ENCODE measurements around the gene PIEZO1. TPM values are rescaled to one million over a fixed set of nuclear protein-coding genes. Genes with fewer than 3 reads are reported as not detected.

The PIEZO1 gene
- total RNA-seq, 1 experiment from 2014 or later = 71.1 TPM

GRCh38 chr16:88812513-88813268 lies 27.7 kb upstream of the PIEZO1 start:
- TF ChIP-seq, protein P1, sequence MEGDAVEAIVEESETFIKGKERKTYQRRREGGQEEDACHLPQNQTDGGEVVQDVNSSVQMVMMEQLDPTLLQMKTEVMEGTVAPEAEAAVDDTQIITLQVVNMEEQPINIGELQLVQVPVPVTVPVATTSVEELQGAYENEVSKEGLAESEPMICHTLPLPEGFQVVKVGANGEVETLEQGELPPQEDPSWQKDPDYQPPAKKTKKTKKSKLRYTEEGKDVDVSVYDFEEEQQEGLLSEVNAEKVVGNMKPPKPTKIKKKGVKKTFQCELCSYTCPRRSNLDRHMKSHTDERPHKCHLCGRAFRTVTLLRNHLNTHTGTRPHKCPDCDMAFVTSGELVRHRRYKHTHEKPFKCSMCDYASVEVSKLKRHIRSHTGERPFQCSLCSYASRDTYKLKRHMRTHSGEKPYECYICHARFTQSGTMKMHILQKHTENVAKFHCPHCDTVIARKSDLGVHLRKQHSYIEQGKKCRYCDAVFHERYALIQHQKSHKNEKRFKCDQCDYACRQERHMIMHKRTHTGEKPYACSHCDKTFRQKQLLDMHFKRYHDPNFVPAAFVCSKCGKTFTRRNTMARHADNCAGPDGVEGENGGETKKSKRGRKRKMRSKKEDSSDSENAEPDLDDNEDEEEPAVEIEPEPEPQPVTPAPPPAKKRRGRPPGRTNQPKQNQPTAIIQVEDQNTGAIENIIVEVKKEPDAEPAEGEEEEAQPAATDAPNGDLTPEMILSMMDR (conservative IDR thresholded peaks at IDR 0.05) = no peak; the same call in 2 of the 3 replicates
- no peak overlapping the region for H3K4ac ChIP-seq (ENCODE audit: low read depth, low read length)
- H2BK120ac ChIP-seq (ENCODE audit: low read depth, low read length, poor library complexity, severe bottlenecking) = no peak overlapping the region
- H3K56ac ChIP-seq (ENCODE audit: insufficient read length, low read depth, low read length) = no peak overlapping the region
- H4K8ac ChIP-seq (replicated peaks; ENCODE audit: insufficient read length, low read depth, low read length) = no peak overlapping the region
- no peaks in the 10 kb centered on the region for H3K9me3 ChIP-seq (ENCODE audit: control insufficient read depth, low read depth, low read length)
- no peak overlapping the region for H4K91ac ChIP-seq (ENCODE audit: insufficient read length, low read depth, low read length)
- no peak overlapping the region for H3K23ac ChIP-seq (ENCODE audit: insufficient read length, low read depth, low read length)
- Mint-ChIP-seq H3K36me3 (ENCODE audit: insufficient read depth in 1 of 3, low read depth in 3 of 3) (peaks cover 15 to 33% (median 25%) of the 10 kb centered on the region in 3 experiments; a peak in 6 of 7 replicates), H3K4me3 (peak overlapping the region; percentile 82 to 83), H3K9me3 (no peaks in the 10 kb centered on the region), H3K4me1 (peaks cover 6 to 10% of the 10 kb centered on the region in 2 experiments), H3K27ac (peak overlapping the region; percentile 72 to 92 (median 82); a peak in 5 of 7 replicates), H3K27me3 (ENCODE audit: low read depth) (no peaks in the 10 kb centered on the region; the same call in 1 of the 2 replicates)
- H3K14ac ChIP-seq (ENCODE audit: insufficient read depth, low read length) = peak overlapping the region; percentile 68
- H3K27ac ChIP-seq (ENCODE audit: insufficient read length, low read depth, low read length) = no peak overlapping the region
- DNase-seq = peak; percentile 61
- peaks cover 3% of the 10 kb centered on the region for H4K20me1 ChIP-seq (ENCODE audit: control insufficient read depth, insufficient read depth, insufficient read length)
- no peaks in the 10 kb centered on the region for H3K27me3 ChIP-seq (ENCODE audit: insufficient read depth, low read length)
- H3K79me2 ChIP-seq (ENCODE audit: insufficient read depth, low read length) = peaks cover 3% of the 10 kb centered on the region; the same call in 1 of the 2 replicates
- no peak overlapping the region for H2AFZ ChIP-seq (ENCODE audit: low read length)
- H2BK20ac ChIP-seq (ENCODE audit: low read depth, low read length, poor library complexity, severe bottlenecking) = no peak overlapping the region
- no peak overlapping the region for H2BK12ac ChIP-seq (ENCODE audit: insufficient read length, low read depth, low read length)
- H2BK5ac ChIP-seq (ENCODE audit: insufficient read length, low read length) = no peak overlapping the region
- H3K4me2 ChIP-seq (ENCODE audit: insufficient read depth, insufficient read length, low read length) = peak overlapping the region; percentile 81
- H3K18ac ChIP-seq (ENCODE audit: insufficient read length, low read depth, low read length) = no peak overlapping the region
- no peak overlapping the region for H3K9ac ChIP-seq (ENCODE audit: extremely low read depth, insufficient read length, low read length)
- H2AK5ac ChIP-seq (ENCODE audit: insufficient read length, low read length) = no peak overlapping the region
- no peak overlapping the region for H2BK15ac ChIP-seq (ENCODE audit: low read depth, low read length)
- H3K4me1 ChIP-seq (ENCODE audit: insufficient read depth, low read length) = no peaks in the 10 kb centered on the region
- no peaks in the 10 kb centered on the region for H3K79me1 ChIP-seq (ENCODE audit: insufficient read depth, low read depth, low read length, poor library complexity, severe bottlenecking)
- H3K23me2 ChIP-seq (ENCODE audit: insufficient read length, low read depth, low read length, poor library complexity, severe bottlenecking) = peaks cover 9% of the 10 kb centered on the region
- WGBS (ENCODE audit: extremely low coverage, insufficient read length, low lambda C conversion rate) = no CpG with 5 or more reads among the region's 37 CpGs
- no peak overlapping the region for H3T11ph ChIP-seq (ENCODE audit: low read length)
- H4K5ac ChIP-seq (ENCODE audit: insufficient read length, low read depth, low read length) = no peak overlapping the region
